Neural progenitor cell (in vitro differentiated cells): ENCODE data around the gene SWT1. TPM values are rescaled to one million over a fixed set of nuclear protein-coding genes. Genes with fewer than 3 reads are reported as not detected.

Experiments
- DNase-seq: peaks from one replicate; pipeline ENCODE4 v3.0.0-alpha.2; 2016; ENCODE audit warnings: low spot score
- H2AFZ ChIP-seq: fragments of 200-600 bp; sonication (generic); replicated peaks from 2 replicates; pipeline ENCODE4 v1.6.1; 2016; ENCODE audit warnings: antibody characterized with exemption
- H3F3A ChIP-seq: fragments of 200-600 bp; sonication (generic); 2 replicates; pipeline ENCODE4 v1.6.1; 2016; ENCODE audit warnings: antibody characterized with exemption, low read depth
- H3K27ac ChIP-seq: fragments of 200-600 bp; sonication (generic); 2 replicates; pipeline ENCODE4 v1.5.1; 2016; ENCODE audit warnings: mild to moderate bottlenecking
- H3K27me3 ChIP-seq: fragments of 200-600 bp; sonication (generic); 2 replicates; pipeline ENCODE4 v1.6.1; 2016; ENCODE audit warnings: mild to moderate bottlenecking, moderate library complexity
- H3K36me3 ChIP-seq: fragments of 200-600 bp; sonication (generic); 2 replicates; pipeline ENCODE4 v1.5.1; 2016
- H3K4me1 ChIP-seq: fragments of 200-600 bp; sonication (generic); 2 replicates; pipeline ENCODE4 v1.6.1; 2016; ENCODE audit warnings: mixed run types
- H3K4me2 ChIP-seq: fragments of 200-600 bp; sonication (generic); 2 replicates; pipeline ENCODE4 v1.6.1; 2016
- H3K4me3 ChIP-seq: fragments of 200-600 bp; sonication (generic); 2 replicates; pipeline ENCODE4 v1.5.1; 2016
- H3K79me2 ChIP-seq: fragments of 200-600 bp; sonication (generic); 2 replicates; pipeline ENCODE4 v1.6.1; 2016; ENCODE audit warnings: low read depth
- H3K9ac ChIP-seq: fragments of 200-600 bp; sonication (generic); 2 replicates; pipeline ENCODE4 v1.6.1; 2016
- H3K9me3 ChIP-seq: fragments of 200-600 bp; sonication (generic); 2 replicates; pipeline ENCODE4 v1.5.1; 2016; ENCODE audit warnings: low read depth
- H4K20me1 ChIP-seq: fragments of 200-600 bp; sonication (generic); 2 replicates; pipeline ENCODE4 v1.6.1; 2016; ENCODE audit warnings: low read depth
- H3K27ac Mint-ChIP-seq: 3 replicates; pipeline ENCODE4 v1.8.0; 2021; ENCODE audit warnings: mixed read lengths
- H3K27me3 Mint-ChIP-seq: 2 replicates; pipeline ENCODE4 v1.8.0; 2022; ENCODE audit warnings: low read depth, mild to moderate bottlenecking, inconsistent platforms, moderate library complexity, mixed read lengths; ENCODE audit not compliant: insufficient read depth
- H3K36me3 Mint-ChIP-seq: 3 replicates; pipeline ENCODE4 v1.8.0; 2021; ENCODE audit warnings: mixed read lengths
- H3K4me1 Mint-ChIP-seq: 3 replicates; pipeline ENCODE4 v1.8.0; 2021; ENCODE audit warnings: mixed read lengths
- H3K4me3 Mint-ChIP-seq: 3 replicates; pipeline ENCODE4 v1.8.0; 2021; ENCODE audit warnings: mild to moderate bottlenecking, moderate library complexity, mixed read lengths
- H3K9me3 Mint-ChIP-seq: 3 replicates; pipeline ENCODE4 v1.8.0; 2020; ENCODE audit warnings: mixed read lengths
- EZH2 ChIP-seq: fragments of 200-600 bp; sonication (generic); IDR thresholded peaks from 2 replicates; pipeline ENCODE4 v1.6.1; 2017; ENCODE audit warnings: antibody characterized with exemption, mild to moderate bottlenecking, moderate library complexity
- EZH2phosphoT487 ChIP-seq: fragments of 200-600 bp; sonication (generic); IDR thresholded peaks from 2 replicates; pipeline ENCODE4 v1.6.1; 2017; ENCODE audit warnings: antibody characterized with exemption
- total RNA-seq: library from RNA; depleted of rRNA; stranded (reverse); fragments of >200 nt; gene quantifications from 2 replicates; pipeline ENCODE4 v1.2.3, GENCODE V29; 2015; ENCODE audit warnings: low replicate concordance
- TF ChIP-seq, protein P1 (sequence below): fragments of 200-600 bp; sonication (generic); IDR thresholded peaks from 2 replicates; pipeline ENCODE4 v1.5.1; 2017; ENCODE audit warnings: antibody characterized with exemption, mild to moderate bottlenecking

Gene SWT1
- total RNA-seq, 1 donor from 2014 or later = 12.4 TPM

DNA sequence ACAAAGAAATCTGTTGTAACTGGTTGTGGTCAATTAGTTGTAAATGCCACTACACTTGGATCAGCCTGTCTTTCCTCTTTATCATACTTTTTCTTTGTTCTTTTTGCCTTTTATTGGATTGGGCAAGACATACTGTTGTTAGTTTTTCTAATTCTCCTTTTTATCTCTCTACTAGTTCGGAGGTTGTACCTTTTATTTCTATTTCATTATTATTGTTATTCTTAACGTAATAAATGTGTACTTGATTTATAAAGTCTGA lies 100.9 kb downstream of the SWT1 start:
- no peak overlapping the region for H3K27ac Mint-ChIP-seq
- no peak overlapping the region for H2AFZ ChIP-seq
- no peak overlapping the region for H3K4me3 Mint-ChIP-seq
- H3K9ac ChIP-seq = no peak overlapping the region
- H4K20me1 ChIP-seq = no peaks in the 10 kb centered on the region
- no peaks in the 10 kb centered on the region for H3F3A ChIP-seq
- peak overlapping the region; percentile 54 for H3K4me2 ChIP-seq
- DNase-seq = no peak
- no peaks in the 10 kb centered on the region for H3K79me2 ChIP-seq
- peaks cover 6% of the 10 kb centered on the region for H3K4me1 ChIP-seq
- H3K9me3 ChIP-seq = no peaks in the 10 kb centered on the region
- no peaks in the 10 kb centered on the region for H3K36me3 ChIP-seq
- no peaks in the 10 kb centered on the region for H3K36me3 Mint-ChIP-seq
- peak overlapping the region; percentile 36 for H3K4me3 ChIP-seq
- H3K27me3 Mint-ChIP-seq = no peaks in the 10 kb centered on the region
- H3K27me3 ChIP-seq = no peaks in the 10 kb centered on the region
- H3K27ac ChIP-seq = no peak overlapping the region
- no peaks in the 10 kb centered on the region for H3K4me1 Mint-ChIP-seq
- TF ChIP-seq EZH2 (no peak), EZH2phosphoT487 (no peak)
- TF ChIP-seq, protein P1, sequence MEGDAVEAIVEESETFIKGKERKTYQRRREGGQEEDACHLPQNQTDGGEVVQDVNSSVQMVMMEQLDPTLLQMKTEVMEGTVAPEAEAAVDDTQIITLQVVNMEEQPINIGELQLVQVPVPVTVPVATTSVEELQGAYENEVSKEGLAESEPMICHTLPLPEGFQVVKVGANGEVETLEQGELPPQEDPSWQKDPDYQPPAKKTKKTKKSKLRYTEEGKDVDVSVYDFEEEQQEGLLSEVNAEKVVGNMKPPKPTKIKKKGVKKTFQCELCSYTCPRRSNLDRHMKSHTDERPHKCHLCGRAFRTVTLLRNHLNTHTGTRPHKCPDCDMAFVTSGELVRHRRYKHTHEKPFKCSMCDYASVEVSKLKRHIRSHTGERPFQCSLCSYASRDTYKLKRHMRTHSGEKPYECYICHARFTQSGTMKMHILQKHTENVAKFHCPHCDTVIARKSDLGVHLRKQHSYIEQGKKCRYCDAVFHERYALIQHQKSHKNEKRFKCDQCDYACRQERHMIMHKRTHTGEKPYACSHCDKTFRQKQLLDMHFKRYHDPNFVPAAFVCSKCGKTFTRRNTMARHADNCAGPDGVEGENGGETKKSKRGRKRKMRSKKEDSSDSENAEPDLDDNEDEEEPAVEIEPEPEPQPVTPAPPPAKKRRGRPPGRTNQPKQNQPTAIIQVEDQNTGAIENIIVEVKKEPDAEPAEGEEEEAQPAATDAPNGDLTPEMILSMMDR = no peak
- peaks cover 7% of the 10 kb centered on the region for H3K9me3 Mint-ChIP-seq

- Histone ChIP-seq H3K9me3 (no peaks in the 10 kb centered on the region), H3K36me3 (no peaks in the 10 kb centered on the region), H3K27ac (no peak overlapping the region), H3K79me2 (no peaks in the 10 kb centered on the region), H3K4me2 (no peak overlapping the region), H4K20me1 (no peaks in the 10 kb centered on the region), H3K4me3 (no peak overlapping the region), H2AFZ (no peak overlapping the region), H3K4me1 (peaks cover 6% of the 10 kb centered on the region), H3F3A (no peaks in the 10 kb centered on the region), H3K27me3 (no peaks in the 10 kb centered on the region), H3K9ac (no peak overlapping the region)
- Mint-ChIP-seq H3K36me3 (no peaks in the 10 kb centered on the region), H3K4me1 (no peaks in the 10 kb centered on the region), H3K4me3 (no peak overlapping the region), H3K27me3 (no peaks in the 10 kb centered on the region), H3K9me3 (peaks cover 7% of the 10 kb centered on the region), H3K27ac (no peak overlapping the region)
- TF ChIP-seq, protein P1 = no peak
- TF ChIP-seq EZH2phosphoT487 (no peak), EZH2 (no peak)
- no peak for DNase-seq
Observed at GRCh38 chr1:185258676-185259075, 101.7 kb downstream of the SWT1 start.

DNA sequence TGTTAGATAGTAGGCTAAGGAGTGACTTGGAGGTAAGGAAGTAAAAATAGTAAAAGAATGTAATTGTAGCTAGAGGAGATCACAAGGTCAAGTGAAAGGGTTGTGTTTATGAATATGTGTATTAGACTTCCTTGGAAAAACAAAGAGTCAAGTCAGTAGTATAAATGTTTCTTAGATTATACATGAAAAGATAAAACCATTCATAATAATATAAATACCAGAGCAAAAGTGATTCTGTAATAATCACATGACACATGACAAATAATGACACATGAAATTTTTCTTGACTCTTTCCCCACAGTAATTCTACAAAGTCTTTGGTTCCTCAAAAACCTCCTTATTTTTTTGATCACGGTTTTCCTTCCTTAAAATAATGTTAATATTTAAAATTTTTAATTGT lies 103.6 kb downstream of the SWT1 start:
- Histone ChIP-seq H3F3A (no peaks in the 10 kb centered on the region), H2AFZ (no peak overlapping the region), H3K36me3 (no peaks in the 10 kb centered on the region), H3K4me3 (no peak overlapping the region), H3K79me2 (no peaks in the 10 kb centered on the region), H3K27me3 (no peaks in the 10 kb centered on the region), H3K9ac (no peak overlapping the region), H3K27ac (no peak overlapping the region), H3K4me2 (no peak overlapping the region), H3K9me3 (no peaks in the 10 kb centered on the region), H4K20me1 (no peaks in the 10 kb centered on the region), H3K4me1 (peaks cover 6% of the 10 kb centered on the region)
- H3K4me1 Mint-ChIP-seq = no peaks in the 10 kb centered on the region
- peaks cover 3% of the 10 kb centered on the region for H3K9me3 Mint-ChIP-seq
- H3K27me3 Mint-ChIP-seq = peaks cover 2% of the 10 kb centered on the region
- no peak overlapping the region for H3K27ac Mint-ChIP-seq
- no peak for DNase-seq
- no peak overlapping the region for H3K4me3 Mint-ChIP-seq
- TF ChIP-seq EZH2phosphoT487 (no peak), EZH2 (no peak)
- TF ChIP-seq, protein P1 = no peak
- H3K36me3 Mint-ChIP-seq = no peaks in the 10 kb centered on the region

- H3K9me3 Mint-ChIP-seq = peaks cover 3% of the 10 kb centered on the region
- H3K27ac ChIP-seq = no peak overlapping the region
Observed at GRCh38 chr1:185262151-185262550, 105.2 kb downstream of the SWT1 start.

More at GRCh38 chr1:185262151-185262550, 105.2 kb downstream of the SWT1 start:
- no peak overlapping the region for H3K9ac ChIP-seq
- no peaks in the 10 kb centered on the region for H3K9me3 ChIP-seq
- H3K4me3 Mint-ChIP-seq = no peak overlapping the region
- H3K4me1 ChIP-seq = peaks cover 6% of the 10 kb centered on the region
- no peaks in the 10 kb centered on the region for H4K20me1 ChIP-seq
- H3K36me3 ChIP-seq = no peaks in the 10 kb centered on the region
- H3K79me2 ChIP-seq = no peaks in the 10 kb centered on the region
- H3K36me3 Mint-ChIP-seq = no peaks in the 10 kb centered on the region
- H2AFZ ChIP-seq = no peak overlapping the region
- H3K27ac Mint-ChIP-seq = no peak overlapping the region
- TF ChIP-seq, protein P1 = no peak
- TF ChIP-seq EZH2phosphoT487 (no peak), EZH2 (no peak)
- no peaks in the 10 kb centered on the region for H3K27me3 ChIP-seq
- peaks cover 2% of the 10 kb centered on the region for H3K27me3 Mint-ChIP-seq
- no peak for DNase-seq
- H3K4me2 ChIP-seq = no peak overlapping the region
- no peak overlapping the region for H3K4me3 ChIP-seq
- H3F3A ChIP-seq = no peaks in the 10 kb centered on the region
- H3K4me1 Mint-ChIP-seq = no peaks in the 10 kb centered on the region
